Measurements from ENCODE around the gene CTTNBP2NL.

The CTTNBP2NL gene, protein sequence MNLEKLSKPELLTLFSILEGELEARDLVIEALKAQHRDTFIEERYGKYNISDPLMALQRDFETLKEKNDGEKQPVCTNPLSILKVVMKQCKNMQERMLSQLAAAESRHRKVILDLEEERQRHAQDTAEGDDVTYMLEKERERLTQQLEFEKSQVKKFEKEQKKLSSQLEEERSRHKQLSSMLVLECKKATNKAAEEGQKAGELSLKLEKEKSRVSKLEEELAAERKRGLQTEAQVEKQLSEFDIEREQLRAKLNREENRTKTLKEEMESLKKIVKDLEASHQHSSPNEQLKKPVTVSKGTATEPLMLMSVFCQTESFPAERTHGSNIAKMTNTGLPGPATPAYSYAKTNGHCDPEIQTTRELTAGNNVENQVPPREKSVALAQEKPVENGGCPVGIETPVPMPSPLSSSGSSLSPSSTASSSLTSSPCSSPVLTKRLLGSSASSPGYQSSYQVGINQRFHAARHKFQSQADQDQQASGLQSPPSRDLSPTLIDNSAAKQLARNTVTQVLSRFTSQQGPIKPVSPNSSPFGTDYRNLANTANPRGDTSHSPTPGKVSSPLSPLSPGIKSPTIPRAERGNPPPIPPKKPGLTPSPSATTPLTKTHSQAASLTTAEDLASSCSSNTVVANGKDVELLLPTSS

DNA sequence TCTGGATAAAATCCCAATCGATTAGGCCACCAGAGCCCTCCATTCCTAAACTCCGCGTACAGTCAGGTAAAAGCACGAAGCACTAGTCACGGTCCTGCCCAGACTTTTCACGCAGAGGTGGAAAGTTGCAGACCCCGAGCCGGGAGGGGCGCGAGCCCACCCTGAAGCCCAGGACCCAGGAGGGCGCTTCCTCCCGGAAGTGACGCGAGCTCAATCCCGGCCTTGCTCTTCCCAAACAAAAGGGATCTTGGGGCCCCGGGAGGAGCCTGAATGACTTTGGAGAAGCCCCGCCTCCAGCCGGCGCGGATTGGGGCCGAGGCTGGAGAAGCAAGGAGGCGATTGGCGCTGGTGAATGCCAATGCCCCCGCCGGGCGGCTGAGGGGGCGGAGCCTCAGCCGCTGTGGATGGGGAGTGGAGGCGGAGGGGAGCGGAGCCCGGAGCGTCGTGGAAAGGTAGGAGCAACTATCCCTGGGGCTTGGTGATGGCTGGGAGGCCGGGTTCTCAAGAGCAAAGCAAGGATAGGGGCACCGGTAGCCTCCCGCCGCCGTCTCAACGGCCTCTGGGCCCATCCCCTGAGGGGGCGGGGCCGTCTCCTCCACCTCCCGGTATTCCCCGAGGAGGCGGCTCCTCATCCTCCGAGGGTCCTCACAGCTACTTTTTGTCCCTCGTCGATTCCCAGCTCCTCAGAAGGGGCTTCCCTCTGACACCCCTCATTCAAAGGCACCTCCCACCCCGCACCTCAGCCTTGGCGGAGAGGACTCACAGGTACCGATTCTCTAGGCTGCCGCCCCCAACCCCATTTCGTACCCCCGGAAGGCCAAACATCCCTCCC is at the start of gene CTTNBP2NL:
Gene CTTNBP2NL, plus strand, starts transcription at position 394 of the 832 bp plus-strand sequence. CDS start 19,952 bp downstream, outside the sequence.
- peak; percentile 97 for DNase-seq

DNA sequence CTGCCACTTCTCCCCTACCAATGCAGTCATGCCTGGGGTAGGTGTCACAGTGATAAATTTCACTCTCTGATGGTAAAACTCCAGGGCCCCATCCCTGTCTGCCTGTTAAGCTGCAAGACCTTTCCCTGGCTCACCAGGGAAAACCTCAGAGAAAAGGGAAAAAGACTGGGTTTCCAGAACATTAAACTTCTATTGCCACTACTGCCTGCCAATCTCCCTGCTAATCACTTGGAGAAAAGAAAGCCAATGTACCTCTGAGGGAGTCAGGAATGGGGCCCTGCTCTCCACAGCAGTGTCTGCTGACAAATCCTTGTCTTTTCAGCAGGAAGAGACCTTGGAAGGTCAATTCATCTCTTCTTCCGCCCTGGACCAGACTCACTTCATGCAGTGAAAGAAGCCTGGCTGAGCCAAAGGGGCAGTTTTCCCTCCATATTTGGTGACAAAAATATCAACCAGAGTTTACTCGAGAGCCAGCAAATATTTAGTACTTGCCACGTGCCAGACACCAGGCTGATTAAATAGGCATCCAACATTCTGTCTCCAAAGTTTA is 49.1 kb upstream of the CTTNBP2NL start:
- DNase-seq, result no peak

DNA sequence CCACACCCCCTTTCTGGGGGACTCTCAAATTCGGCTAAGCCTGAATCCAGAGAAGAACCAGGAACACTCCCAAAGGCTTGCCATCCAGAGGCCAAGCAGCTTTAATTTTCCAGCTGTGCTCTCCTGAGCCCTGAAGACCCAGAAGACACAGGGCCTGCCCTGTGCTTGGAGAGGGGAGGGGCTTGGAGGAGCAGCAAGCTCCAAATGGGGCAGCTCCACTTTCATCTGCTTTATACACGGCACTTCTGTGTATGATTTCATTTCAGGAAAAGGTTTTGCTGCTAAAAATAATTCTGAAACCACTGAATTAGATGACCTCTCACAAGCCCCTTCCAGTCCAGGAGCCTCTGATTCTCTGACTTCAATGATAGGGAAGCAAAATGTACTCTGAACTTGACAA is 39.2 kb upstream of the CTTNBP2NL start:
- DNase-seq, result no peak

DNA sequence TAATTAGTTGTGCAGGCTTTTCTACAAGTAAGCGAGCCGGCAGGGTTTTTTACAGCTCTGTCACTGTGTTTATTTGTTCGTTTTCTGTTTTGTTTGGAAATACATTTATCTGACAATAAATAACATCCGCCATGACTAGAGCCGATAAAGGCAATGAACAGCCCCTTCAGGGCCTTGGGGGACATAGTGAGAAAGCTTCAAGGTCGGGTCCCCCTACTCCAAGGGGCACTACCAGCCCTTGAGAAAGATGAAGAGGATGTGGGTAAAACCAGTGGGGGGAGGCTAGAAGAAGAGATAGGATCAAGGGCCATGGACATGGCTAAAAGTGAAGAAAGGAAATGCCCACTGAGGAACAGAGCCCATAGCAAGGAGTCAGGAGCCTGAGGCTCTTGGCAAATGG is 38.5 kb upstream of the CTTNBP2NL start:
- no peak for DNase-seq

DNA sequence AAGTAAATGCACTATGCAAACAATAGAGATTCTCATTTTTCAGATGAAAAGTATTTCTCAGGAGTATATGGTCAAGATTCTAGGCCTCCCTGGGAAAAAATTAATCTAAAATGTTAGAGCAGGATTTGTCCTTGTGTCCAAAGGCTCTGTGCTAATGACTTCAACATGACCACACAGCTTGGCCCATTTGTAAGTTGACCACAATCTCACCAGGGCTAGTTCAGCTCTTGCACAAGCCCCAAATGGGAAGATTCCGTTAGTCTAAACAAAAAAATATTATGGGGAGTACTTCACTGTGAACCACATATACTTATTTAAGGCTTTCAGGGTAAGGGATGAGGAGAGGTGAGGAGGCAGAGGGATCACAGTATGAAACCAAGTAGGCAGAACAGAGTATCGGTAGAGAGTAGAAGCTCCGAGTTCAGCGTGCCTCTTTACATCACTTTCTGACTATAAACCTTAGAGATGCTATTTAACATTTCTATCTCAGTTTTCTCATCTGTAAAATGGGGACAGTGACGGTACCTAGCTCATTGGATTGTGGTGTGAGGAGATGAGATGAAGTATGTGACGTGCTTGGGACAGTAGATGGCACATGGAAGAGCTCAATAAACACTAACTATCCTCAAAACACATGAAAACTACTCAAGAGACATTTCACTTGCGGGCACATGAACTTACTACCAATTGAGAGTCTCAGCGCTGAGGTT is 37.8 kb upstream of the CTTNBP2NL start:
- DNase-seq, result no peak

DNA sequence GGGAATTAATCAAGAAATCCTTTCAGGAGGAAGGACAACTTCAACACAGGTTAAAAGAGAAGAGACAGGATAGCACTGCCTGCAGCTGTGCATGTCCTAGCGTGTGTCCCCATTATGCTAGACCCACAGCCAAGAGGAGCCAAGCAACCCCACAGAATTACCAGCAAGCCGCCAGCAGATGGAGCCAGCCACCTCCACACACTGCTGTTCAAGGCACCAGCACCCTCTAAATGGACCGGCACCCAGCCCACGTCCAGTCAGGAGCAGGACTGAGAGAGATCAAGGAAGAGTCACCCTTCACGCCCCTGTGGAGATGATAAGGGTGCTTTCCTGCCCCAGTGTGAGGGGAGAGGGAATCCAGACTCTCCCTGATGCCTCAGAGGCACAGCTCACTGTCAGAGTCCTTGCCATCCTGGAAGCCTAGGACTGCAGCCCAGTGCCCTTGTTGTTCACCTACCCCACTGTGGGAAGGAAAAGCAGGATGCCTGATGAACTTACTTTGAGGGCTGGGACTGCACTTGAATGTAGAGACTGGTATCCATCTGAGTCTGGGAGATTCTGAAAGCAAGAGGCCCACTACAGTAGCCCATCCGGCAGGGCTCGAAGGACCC is 37.1 kb upstream of the CTTNBP2NL start:
- DNase-seq, result peak; percentile 62

DNA sequence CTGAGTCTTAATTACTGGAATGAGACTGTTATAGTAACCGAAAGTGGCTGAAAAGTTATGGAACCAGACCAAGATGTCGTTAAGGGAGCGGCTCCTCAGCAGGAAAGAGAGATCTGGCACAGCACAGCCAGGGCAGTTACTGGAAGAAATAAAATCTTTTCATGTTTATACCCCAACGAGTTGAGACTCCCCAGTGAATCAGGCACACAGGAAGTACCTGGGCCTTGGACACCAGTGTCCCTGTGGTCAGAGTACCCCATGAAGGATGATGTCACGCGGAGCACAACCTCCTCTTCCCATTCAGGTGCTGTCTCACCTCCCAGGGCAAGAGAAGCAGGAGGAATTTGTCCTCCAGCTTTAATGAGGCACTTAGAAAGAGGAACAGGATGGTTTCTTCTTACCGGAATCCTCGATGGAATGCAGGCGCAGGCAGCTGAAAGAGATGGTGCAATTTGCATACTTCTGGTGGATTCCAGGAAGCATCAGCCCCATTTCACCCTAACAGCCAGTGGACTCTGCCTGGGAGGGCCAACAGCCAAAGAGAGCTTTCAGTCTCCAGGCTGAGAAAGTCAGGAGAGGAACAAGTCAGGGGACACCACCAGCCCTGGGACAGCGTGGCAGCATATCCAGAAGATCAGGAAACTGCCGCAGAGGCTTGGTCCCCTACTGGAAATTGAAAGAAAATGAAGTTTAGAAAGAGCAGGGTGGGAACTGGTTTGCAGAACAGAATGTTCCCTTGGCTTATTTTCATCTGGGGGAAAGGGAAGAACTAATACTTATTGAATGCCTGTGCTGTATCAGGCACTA is 35.9 kb upstream of the CTTNBP2NL start:
- DNase-seq, result peak; percentile 74

DNA sequence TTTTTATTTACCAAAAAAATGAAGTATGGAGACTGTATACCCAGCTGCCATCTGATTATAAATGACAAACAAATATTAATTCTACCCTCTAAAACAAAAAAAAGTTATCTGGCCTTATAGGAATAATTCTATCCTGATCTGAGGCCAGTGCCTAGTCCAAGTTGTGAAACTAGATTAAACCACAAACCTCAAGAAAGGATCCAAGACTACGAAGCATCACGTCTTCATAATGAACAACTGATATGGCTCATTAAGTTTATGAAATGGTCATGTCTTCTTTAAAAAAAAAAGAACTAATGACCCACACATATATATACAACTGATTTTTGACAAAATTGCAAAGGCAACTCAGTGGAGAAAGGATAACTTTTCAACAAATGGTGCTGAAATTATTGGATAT is 32.4 kb upstream of the CTTNBP2NL start:
- DNase-seq, result no peak

DNA sequence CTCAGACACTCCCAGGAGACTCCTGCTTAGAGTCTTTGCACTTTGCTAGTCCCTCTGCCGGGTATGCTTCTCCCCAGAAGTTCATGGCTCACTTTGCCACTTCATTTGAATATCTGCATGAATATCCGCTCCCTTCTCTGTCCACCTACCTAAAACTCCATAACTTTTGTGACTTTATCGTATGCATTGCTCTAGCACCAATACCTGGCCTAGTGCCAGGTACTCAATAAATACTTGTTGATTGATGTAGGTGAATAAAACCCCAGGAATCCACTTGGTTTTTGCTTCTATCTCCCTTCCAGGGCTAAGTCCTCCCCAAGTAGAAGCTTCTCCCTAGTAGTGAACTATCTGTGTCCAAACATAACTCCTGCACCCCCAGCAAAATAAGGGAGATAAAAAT is 27.8 kb upstream of the CTTNBP2NL start:
- DNase-seq, result no peak

DNA sequence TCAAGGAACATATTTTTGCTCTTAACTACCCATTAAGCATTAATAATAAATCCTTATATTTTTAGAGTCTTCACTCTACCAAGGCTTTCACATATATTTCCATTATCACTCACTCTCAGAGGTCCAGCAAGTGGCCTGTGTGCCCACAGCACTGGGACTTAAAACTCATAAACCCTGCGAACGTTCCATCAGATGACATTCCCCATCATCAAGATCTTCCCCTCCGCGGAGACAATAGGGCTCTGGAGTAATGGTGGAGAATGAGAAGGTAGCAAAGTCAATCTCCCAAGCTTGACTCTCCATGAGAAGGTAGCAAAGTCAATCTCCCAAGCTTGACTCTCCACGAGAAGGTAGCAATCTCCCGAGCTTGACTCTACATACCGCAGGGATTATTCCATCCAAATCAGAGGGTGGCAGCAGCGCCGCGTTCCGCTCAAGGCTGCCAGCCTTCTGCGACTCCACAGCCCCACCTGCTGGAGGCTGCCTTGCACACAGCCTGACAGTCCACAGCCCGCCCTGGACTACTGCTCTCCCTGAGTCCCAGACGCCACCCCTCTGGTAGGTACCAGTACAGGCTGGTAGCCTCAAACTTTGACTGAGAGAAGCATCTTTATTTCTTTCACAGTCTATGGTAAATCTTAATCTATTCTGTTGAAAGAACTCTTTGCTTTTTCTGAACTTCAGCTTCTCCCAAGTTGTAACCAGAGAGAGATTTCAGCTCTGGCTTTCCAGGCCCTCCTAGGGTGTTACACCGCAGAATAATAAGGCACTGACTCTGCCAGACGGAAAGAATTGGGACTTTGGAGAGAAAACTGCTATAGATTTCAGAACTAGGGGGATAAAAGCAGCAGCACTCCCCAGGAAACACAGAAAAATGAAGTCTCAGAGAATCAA is 26.4 kb upstream of the CTTNBP2NL start:
- peak; percentile 79 for DNase-seq

DNA sequence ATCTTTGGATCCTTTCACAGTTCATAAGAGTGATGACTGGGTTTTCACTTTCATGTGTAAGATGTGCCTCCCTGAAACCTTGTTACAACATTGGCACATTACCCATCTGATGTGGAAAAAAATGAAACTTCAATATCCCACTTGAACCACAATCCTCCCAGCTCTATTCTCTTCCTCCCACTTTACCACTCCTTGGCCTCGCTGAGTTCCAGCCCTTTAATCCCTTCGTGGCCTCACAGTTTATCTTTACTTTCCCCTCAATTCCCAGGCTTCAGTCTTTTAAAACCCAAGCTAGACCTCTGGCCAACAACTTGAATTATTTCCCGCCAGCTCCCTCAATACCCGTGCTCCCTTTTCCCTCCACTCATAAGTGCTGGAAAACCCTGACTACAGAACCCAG is 25.0 kb upstream of the CTTNBP2NL start:
- no peak for DNase-seq

DNA sequence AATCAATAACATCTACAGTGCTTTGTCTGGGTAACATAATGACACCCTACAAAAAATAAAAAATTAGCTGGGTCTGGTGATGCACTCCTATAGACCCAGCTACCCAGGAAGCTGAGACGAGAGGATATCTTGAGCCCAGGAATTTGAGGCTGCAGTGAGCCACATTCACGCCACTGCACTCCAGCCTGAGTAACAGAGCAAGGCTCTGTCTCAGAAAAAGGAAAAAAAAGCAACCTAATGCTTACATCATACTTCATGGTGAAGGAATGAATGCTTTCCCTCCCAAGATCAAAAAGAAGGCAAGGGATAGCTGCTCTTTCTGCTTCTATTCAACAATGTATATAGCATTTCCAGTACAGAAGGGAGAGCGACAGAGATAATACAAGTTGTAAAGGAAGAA is 24.2 kb upstream of the CTTNBP2NL start:
- no peak for DNase-seq

DNA sequence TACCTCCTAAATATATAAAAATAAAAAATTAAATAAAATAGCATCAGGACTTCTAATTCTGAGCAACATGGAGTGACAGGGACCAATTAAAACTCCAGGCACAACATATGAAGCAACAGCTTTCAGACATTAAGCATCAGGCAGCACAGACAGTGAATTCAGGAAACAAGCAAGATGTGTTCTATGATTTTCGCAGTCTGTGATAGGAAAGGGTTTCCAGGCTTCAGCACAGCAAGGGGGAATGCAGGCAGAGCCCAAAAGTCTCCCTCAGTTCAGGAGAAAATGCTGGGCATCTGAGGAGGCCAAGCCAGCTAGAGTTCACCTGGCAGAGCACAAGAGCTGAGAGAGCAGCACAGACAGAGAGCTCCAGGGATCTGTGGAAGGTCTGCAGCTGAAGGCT is 22.2 kb upstream of the CTTNBP2NL start:
- DNase-seq, result no peak

DNA sequence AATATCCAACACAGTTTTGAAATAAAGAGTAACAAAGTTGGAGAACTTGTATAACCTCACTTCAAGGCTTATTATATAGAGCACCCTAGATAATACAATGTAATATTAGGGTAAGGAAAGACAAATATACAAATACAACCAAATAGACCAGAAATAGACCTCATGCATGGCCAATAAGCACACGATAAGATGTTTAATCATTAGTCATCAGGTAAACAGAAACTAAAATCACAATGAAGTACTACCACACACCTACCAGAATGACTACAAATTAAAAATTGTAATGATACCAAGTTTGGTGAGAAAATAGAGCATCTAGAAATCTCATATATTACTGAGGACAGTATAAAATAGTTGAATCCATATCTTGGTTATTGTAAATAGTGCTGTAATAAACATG is 20.3 kb upstream of the CTTNBP2NL start:
- no peak for DNase-seq

DNA sequence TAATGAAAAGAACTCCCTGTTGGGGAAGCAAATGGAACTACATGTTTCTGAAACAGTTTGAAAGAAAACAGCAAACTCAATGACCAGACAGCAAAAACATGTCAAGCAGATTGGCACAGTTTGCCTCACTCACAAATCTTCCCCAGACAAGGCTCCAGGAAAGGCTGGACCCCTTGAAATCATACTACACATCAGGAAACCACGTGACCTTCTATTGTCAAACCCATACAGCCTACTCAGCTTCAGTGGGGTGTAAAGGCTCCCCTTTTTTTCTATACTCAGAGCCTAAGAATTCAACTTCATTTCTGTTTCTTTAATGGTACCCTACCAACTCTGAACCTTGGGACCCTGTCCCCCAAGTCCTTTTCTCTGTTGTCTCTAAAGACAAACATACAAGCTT is 15.7 kb upstream of the CTTNBP2NL start:
- DNase-seq, result no peak

DNA sequence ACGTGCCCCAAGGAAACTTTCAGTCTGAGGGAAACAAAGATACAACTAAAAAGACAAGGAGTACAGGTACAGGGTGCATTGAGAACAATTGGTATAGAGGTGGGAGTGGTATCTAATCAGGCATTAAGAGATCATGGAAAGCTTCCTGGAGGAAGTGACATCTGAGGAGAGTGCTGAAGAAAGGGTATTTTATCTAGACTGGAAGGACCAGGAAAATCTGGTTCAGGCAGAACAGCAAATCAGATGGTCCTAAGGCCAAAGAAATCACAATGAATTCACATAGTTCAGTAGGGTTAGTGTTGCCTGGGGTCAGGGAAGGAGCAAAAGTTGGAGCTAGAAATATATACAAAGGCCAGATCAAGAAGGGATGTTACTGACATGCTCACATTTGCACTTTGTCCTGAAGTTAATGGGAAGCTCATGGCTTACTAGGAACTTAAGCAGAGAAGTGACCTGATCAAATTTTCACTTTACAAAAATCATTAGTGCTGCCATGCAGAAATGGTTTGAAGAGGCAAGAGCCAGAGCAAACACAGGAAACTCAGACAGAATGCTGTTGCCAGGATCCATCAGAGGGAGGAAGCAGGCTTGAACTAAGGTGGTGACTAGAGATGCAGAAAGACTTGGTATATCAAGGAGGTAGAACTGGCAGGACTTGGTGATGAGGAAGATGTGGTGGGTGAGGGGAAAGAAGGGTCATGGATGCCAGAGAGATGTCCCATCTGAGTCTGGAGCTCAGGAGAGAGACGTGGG is 14.5 kb upstream of the CTTNBP2NL start:
- no peak for DNase-seq

DNA sequence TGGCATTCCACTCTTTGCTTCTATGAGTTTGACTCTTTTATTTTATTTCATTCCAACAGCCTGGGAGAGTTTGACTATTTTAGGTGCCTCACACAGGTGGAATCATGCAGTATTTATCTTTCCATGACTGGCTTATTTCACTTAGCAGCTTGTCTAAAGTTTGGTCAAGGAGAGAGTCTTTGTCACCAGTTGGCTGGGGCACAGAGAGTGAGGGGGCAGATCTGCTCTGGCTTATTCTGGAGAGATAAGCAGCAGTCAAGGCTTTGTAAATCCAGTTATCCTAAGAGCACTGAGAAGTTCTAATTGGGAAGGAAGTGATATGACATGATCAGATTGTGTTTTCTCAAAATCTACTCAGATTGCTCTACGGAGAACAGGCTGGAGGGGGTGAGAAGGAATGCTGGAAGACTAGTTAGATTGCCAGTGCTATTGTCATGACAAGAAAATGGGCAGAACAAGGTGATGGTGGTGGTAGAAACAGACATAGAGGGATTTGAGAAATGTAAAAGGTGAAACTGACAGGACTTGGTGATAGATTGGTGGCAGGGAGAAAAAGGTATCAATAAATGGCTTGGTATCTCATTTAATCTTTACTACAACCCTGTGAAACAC is 12.1 kb upstream of the CTTNBP2NL start:
- DNase-seq, result no peak

DNA sequence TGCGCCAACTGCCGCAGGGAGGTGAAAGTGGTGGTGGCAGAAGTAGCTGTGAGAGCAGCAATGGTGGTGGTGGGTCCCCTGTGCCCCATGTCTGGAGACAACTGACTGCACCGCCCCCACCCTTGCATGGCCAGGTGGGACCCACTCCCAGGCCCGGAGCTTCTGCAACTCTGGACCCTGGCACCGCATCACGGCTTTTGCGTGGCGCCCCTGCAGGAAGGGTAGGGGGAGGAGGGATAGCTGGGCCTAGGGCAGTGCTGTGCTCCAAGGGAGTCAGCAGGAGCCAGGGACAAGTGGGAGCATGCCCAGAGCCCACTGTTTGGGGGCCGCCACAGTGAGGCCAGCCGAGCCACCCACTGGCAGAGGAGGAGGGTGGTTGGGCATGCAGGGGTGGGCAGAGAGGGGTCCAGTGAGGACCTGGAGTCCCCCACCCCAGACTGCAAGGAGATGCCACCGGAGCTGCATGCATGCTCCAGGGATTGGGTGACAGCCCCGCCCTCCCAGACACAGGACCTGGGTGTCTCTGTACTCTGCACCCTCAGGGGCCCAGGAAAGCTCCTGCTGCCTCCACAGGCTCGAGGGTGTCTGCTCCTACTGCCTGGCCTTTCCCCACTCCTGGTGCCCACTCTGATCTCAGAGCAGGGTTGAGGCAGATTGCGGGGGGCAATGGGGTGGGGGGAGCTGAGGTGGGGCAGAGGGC is 9.8 kb upstream of the CTTNBP2NL start:
- DNase-seq, result no peak
